AG04449 (cell line): ENCODE results near the gene FRAT1.

Experiments used
- CTCF ChIA-PET: fragments of 350-600 bp; formaldehyde crosslinking; extraction: SDS; loops from one replicate; lab custom pipeline; 2021; ENCODE audit warnings: antibody characterized with exemption; lab: Yijun Ruan, JAX
- POLR2A ChIA-PET: fragments of 400-600, 350-600 bp; formaldehyde crosslinking; extraction: SDS; loops from one replicate; lab custom pipeline; 2020; ENCODE audit warnings: antibody characterized with exemption, inconsistent platforms; lab: Yijun Ruan, JAX
- DNase-seq: peaks from one replicate; pipeline ENCODE4 v3.0.0-alpha.2; 2010; ENCODE audit warnings: low read depth, low spot score
- H3K4me3 ChIP-seq: 2 replicates; pipeline ENCODE4 v1.5.1; 2011; ENCODE audit warnings: low read depth, mild to moderate bottlenecking, control low read depth, low read length
- CTCF ChIP-seq: IDR thresholded peaks from one replicate; pipeline ENCODE4 v1.5.1; 2011; ENCODE audit warnings: mild to moderate bottlenecking, moderate library complexity, low read length, control low read depth, inconsistent platforms; ENCODE audit not compliant: insufficient read depth; ENCODE audit errors: missing control alignments

Gene FRAT1

GRCh38 chr10:97325754-97326153 is 6.7 kb downstream of the FRAT1 start:
- no peak overlapping the region for H3K4me3 ChIP-seq
- TF ChIP-seq CTCF, result no peak
- POLR2A ChIA-PET, result no interaction called here
- no peak for DNase-seq
- CTCF ChIA-PET, result interaction anchor here (1.9 to 4.9 kb wide), 2 partner anchors 7 to 47 kb away, joined by 6 to 30 read pairs; no protein-coding TSS in a partner anchor

GRCh38 chr10:97327348-97328294 is 8.6 kb downstream of the FRAT1 start:
- no peak overlapping the region for H3K4me3 ChIP-seq
- ChIA-PET POLR2A (interaction anchor here (0.6 kb wide), 1 partner anchor 59 kb away, joined by 3 read pairs; no protein-coding TSS in a partner anchor), CTCF (interaction anchor here (1.3 kb wide), 1 partner anchor 49 kb away, joined by 10 read pairs; no protein-coding TSS in a partner anchor)
- no peak for DNase-seq
- TF ChIP-seq CTCF, result no peak

- CTCF ChIA-PET, result interaction anchor here (0.9 to 1.4 kb wide), 4 partner anchors 9 to 94 kb away, joined by 3 to 10 read pairs (median 4); partner anchors contain the start of gene FRAT1
- H3K4me3 ChIP-seq, result no peak overlapping the region
- no peak for TF ChIP-seq CTCF
- no peak for DNase-seq
- POLR2A ChIA-PET, result interaction anchor here (1.3 kb wide), 1 partner anchor 9 kb away, joined by 3 read pairs; no protein-coding TSS in a partner anchor
Measured at GRCh38 chr10:97328646-97329453, 9.8 kb downstream of the FRAT1 start.

GRCh38 chr10:97329766-97330165 is 10.7 kb downstream of the FRAT1 start:
- no peak for TF ChIP-seq CTCF
- H3K4me3 ChIP-seq, result no peak overlapping the region
- POLR2A ChIA-PET, result interaction anchor here (1.3 kb wide), 1 partner anchor 10 kb away, joined by 3 read pairs; no protein-coding TSS in a partner anchor
- no peak for DNase-seq
- CTCF ChIA-PET, result interaction anchor here (1.2 to 5.3 kb wide), 3 partner anchors 10 to 11 kb away, joined by 3 to 32 read pairs (median 6); partner anchors contain the start of gene FRAT1

GRCh38 chr10:97331153-97331703 is 12.2 kb downstream of the FRAT1 start:
- CTCF ChIA-PET, result interaction anchor here (0.8 to 5.3 kb wide), 9 partner anchors 8 to 254 kb away, joined by 3 to 58 read pairs (median 4); partner anchors contain the start of gene FRAT1
- DNase-seq, result no peak

More at GRCh38 chr10:97331153-97331703, 12.2 kb downstream of the FRAT1 start:
- no peak for TF ChIP-seq CTCF
- POLR2A ChIA-PET, result no interaction called here
- no peak overlapping the region for H3K4me3 ChIP-seq
